GM21619 (cell line): ENCODE measurements around the gene TFF1.

Source experiments
- ATAC-seq: cut with Tn5 transposase; IDR thresholded peaks from one replicate; pipeline ENCODE4 v1.9.1; 2021; ENCODE audit not compliant: unreplicated experiment

TFF1 gene

DNA sequence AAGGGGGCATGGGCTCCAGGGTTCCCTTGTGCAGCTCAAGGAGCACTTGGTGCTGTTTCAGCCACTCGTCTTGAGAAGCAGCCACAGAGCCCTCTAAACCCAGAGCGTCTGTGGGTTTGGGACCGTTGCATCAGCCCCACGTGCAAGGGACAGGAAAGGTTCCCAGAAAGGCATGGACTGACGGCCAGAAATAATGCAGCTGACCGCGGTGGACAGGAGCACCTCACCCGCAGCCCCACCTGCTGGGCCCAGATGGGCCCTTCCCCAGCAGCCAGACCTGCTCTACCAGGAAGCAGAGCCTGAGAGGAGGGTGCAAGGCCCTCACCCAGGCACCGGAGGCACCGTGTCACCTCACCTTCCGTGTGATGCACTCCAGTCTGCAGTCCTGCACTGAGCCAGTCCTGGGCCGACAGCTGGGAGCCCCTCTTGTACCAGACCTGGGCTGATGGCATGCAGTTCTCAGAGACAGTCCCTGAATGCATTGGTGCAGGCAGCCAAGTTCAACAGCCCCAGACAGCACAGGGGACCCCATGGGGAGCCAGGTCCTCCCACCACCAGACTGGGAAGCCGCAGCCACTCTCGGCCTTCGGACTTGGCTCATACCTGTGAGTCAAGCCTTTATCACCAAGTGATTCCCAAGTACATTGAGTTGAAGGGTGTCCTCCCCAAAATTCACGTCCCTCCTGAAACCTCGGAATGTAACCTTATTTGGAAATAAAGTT lies 46.3 kb downstream of the TFF1 start:
- no peak for ATAC-seq

GRCh38 chr21:42319376-42319775 lies 47.0 kb downstream of the TFF1 start:
- no peak for ATAC-seq

- ATAC-seq = no peak
Observed at GRCh38 chr21:42317826-42318746, 48.2 kb downstream of the TFF1 start.

DNA sequence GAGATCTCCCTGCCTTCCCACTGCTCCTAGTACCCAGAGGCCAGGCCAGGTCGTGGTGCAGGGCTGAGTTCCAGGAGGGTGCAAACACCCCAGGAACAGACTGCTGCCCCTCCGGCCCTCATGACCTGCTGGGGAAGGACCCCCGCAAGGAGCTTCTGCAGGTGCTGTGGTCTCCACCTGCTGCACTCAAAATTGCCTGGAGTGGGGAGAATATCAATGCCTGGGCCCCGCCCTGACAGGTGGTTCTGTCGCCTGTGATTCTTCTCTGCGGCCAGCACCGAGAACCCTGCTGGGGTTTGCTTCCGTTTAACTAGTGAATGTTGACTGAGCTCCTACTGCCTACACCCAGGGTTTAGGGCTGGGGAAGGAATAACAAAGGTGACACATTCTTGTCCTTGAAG lies 49.0 kb downstream of the TFF1 start:
- no peak for ATAC-seq

DNA sequence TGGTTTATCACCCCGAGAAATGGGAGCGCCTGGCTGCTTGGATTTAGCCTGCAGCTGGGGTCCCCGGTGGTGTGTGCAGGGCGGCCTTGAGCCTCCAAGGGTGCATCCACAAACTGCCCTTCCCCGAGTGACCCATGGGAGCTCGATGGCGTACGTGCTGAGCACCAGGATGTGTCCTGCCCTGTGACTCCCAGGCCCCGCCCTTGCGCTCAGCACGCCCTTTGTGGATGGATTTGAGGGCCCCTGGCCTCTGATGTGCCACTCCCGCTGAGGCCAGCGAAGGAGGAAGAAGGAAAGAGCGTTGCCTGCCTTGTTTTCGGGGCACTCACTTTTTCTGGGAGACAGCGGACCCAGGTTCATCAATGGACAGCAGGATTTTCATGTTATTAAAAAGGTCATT lies 49.4 kb downstream of the TFF1 start:
- no peak for ATAC-seq

DNA sequence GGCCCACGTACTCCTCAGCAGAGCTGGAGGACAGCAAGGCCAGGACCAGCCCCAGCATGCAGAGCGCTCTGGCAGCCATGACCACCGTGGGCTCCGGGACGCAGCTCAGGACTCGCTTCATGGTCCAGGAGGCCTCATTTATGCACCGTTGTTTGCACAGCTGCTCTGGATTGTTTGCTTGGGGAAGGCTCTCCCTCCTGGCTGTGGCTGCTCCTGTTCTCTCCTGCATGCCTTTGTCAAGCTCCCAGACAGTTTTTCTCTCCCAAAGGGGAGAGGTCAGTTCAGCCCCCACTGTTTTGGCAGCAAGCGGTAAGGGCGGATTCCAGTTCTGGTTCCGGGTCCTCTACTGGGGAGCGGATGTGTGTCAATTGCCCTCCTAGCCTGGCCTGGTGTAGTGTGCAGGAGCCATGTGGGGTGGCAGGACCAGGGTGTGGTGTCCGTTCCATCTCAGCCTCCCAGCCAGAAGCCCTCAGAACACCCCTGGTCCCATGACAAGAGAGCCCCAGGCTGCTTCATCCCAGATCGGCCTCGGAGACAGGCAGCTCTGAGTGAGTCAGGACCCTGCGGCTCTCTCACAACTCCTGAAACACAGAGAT lies 50.9 kb downstream of the TFF1 start, which contains the start of gene TFF3:
Gene TFF3 (minus strand): TSS at position 114 of the 596 bp plus-strand sequence. CDS start 35 bp downstream, at position 79.
- no peak for ATAC-seq

DNA sequence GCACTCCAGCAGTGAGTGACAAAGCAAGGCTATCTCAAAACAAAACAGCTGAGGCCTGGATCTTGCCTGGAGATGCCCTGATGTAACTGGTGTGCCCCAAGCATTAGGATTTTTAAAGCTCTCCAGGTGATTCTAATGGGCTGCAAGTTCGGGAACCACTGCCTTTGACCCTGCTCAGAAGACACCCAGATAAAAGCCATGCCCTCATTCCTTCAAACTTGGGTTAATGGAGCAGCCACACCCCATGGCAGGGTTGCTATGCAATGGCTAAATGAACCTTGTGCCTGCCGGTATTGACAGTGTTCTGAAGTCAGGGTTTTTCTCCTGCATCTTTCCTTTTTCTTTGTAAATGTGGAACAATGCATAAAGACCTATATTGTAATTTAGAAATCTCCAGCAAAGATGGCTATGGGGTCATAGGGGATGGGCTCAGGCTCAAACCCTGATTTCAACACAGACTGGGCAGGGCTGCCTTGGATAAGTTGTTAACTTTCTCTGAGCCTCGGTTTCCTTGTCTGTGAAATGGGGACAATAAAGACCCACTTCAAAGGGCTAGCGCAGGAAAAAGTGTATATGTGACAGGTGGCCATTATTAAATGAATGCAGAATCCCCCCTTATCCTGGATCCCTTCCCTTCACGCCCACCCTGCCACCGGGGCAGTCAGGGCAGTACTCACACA lies 51.6 kb downstream of the TFF1 start:
- ATAC-seq = no peak

- no peak for ATAC-seq
Observed at GRCh38 chr21:42313501-42313969, 52.8 kb downstream of the TFF1 start.

DNA sequence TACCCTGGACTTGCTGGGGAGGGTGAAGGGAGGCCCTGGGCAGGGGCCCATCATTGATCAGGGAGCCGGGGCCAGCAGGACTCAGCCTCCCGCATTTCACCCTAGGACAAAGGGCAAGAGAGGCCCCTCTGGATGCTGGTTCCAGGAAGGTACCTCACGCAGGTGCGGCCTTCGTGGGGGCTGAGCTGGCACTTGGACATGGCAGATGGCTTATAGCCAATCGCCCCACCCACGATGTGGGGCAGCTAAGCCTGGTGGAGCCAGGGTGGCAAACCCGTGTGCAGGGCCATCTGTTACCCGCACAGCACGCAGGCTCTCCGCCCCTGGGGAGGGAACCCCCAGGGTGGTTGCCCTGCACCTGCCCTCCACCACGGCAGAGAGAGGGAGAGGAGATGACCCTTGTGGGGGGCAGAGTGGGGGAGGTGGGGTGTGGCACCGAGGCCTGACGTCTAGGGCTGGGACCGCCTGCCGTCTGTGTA lies 53.7 kb downstream of the TFF1 start:
- ATAC-seq = no peak
